Lower lobe of right lung (tissue), 2 donors: ENCODE results near the gene GABRP. TPM values are rescaled to one million over a fixed set of nuclear protein-coding genes. Genes with fewer than 3 reads are reported as not detected.
A peak's percentile ranks its signal among the peaks of the same experiment; 100 is the strongest.

Experiments
- ATAC-seq, 2 donors: fragments of 200-7000 bp; cut with Tn5 transposase; one replicate each; pipeline ENCODE4 v1.9.1; 2020 to 2022; ENCODE audit warnings: mild to moderate bottlenecking in 2 of 2, moderate library complexity in 2 of 2
- DNase-seq: peaks from one replicate; pipeline ENCODE4 v3.0.0-alpha.2; 2020
- H3K27ac ChIP-seq: fragments of 200-600 bp; one replicate; pipeline ENCODE4 v1.8.0; 2022
- H3K27me3 ChIP-seq: fragments of 200-600 bp; one replicate; pipeline ENCODE4 v1.8.0; 2022; ENCODE audit warnings: low read depth
- H3K36me3 ChIP-seq: fragments of 200-600 bp; one replicate; pipeline ENCODE4 v1.8.0; 2022; ENCODE audit warnings: mild to moderate bottlenecking
- H3K4me1 ChIP-seq: fragments of 200-600 bp; one replicate; pipeline ENCODE4 v1.8.0; 2022
- H3K4me3 ChIP-seq: fragments of 200-600 bp; one replicate; pipeline ENCODE4 v1.8.0; 2022; ENCODE audit warnings: mild to moderate bottlenecking
- H3K9me3 ChIP-seq: fragments of 200-600 bp; one replicate; pipeline ENCODE4 v1.8.0; 2022
- CTCF ChIP-seq: fragments of 200-600 bp; IDR thresholded peaks from one replicate; pipeline ENCODE4 v1.8.0; 2022; ENCODE audit warnings: antibody characterized with exemption, mild to moderate bottlenecking
- intact Hi-C: fragments of 100-400 bp; cut with DNase I; formaldehyde crosslinking; loops from one replicate; pipeline ENCODE4 v1.11.0; 2022
- total RNA-seq: library from RNA; stranded (reverse); fragmentation: NEBNext Ultra II Directional; extraction: Animal tissue kit (Norgen Biotek cat#: 25700); gene quantifications from one replicate; pipeline ENCODE4 v1.2.1, GENCODE V29; 2021
- donor health status: DM: no; HTN: yes; CAD: no; lungs with severe emphysema.

GABRP gene
- total RNA-seq, 1 donor from 2014 or later = 0.38 TPM

- Histone ChIP-seq H3K4me3 (no peak overlapping the region), H3K27me3 (peaks cover 10% of the 10 kb centered on the region), H3K9me3 (peaks cover under 1% of the 10 kb centered on the region), H3K36me3 (no peaks in the 10 kb centered on the region), H3K4me1 (peaks cover 17% of the 10 kb centered on the region), H3K27ac (no peak overlapping the region)
- DNase-seq (no peak), ATAC-seq (no peak)
- intact Hi-C loops = no loop called here
- TF ChIP-seq CTCF = no peak
These were observed 42.8 kb upstream of the GABRP start for GRCh38 chr5:170740551-170741205.

DNA sequence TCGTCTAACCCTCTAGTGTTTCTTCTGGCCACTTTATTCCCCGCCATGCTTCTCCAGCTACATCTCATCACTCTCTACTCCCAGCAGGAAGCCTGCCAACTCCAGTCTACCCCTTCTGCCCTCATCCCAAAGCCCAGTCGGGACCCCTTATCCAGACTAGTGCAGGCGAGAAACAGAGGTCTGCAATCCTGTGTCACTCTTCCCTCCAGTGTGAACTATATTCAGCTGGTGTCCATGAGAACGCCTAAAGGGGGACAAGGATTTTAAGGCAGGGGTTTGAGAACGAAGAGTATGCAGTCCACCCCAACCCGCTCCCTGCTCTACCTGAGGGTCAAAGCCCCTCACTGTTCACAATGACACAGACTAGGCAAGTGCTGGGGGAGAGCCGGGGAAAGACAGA, 41.7 kb upstream of the GABRP start:
- H3K4me3 ChIP-seq = no peak overlapping the region
- intact Hi-C loops = no loop called here
- H3K27me3 ChIP-seq = peaks cover 15% of the 10 kb centered on the region
- H3K36me3 ChIP-seq = no peaks in the 10 kb centered on the region
- no peak overlapping the region for H3K27ac ChIP-seq
- ATAC-seq (no peak), DNase-seq (no peak)
- H3K9me3 ChIP-seq = no peaks in the 10 kb centered on the region
- peaks cover 28% of the 10 kb centered on the region for H3K4me1 ChIP-seq
- TF ChIP-seq CTCF = no peak

DNA sequence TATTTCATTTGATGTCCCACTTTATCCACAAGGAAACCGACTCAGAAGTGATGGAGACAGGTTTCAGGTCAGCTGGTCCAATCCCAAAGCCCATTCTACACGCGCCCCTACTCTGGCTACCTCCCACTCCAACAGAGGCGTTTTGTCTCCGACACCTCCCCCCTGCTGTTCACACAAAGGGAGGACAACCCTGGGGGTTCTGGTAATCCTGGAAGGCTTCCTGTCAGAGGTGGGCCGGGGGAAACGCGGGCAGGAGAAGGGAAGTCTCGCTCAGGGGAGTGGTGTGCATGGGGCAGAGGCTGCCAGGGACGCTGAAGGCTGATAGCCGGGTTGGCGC, 39.7 kb upstream of the GABRP start:
- H3K27me3 ChIP-seq = peaks cover 15% of the 10 kb centered on the region
- TF ChIP-seq CTCF = no peak
- no peaks in the 10 kb centered on the region for H3K36me3 ChIP-seq
- peaks cover 29% of the 10 kb centered on the region for H3K4me1 ChIP-seq
- intact Hi-C loops = no loop called here
- ATAC-seq (no peak), DNase-seq (no peak)
- no peak overlapping the region for H3K27ac ChIP-seq
- no peak overlapping the region for H3K4me3 ChIP-seq
- no peaks in the 10 kb centered on the region for H3K9me3 ChIP-seq

GRCh38 chr5:170745481-170746071, 37.9 kb upstream of the GABRP start:
- peak; percentile 55 for DNase-seq
- no peak overlapping the region for H3K4me3 ChIP-seq

More at GRCh38 chr5:170745481-170746071, 37.9 kb upstream of the GABRP start:
- H3K4me1 ChIP-seq = peaks cover 29% of the 10 kb centered on the region
- H3K36me3 ChIP-seq = no peaks in the 10 kb centered on the region
- peak overlapping the region; percentile 42 for H3K27ac ChIP-seq
- H3K27me3 ChIP-seq = peaks cover 15% of the 10 kb centered on the region
- intact Hi-C loops = loop anchor here (5.0 kb wide), 1 partner anchor 47 kb away; no protein-coding TSS in a partner anchor
- ATAC-seq = peak; percentile 53 to 58
- H3K9me3 ChIP-seq = no peaks in the 10 kb centered on the region
- TF ChIP-seq CTCF = no peak
